GM23338 (cell line): Measurements from ENCODE around the gene NAALADL2.

ENCODE experiments used
- CREB1 ChIP-seq: fragments of 250-450 bp; sonication (Bioruptor Pico); IDR thresholded peaks from 2 replicates; pipeline ENCODE4 v1.5.0; 2020; ENCODE audit warnings: low read depth, mild to moderate bottlenecking, moderate library complexity
- EZH2 ChIP-seq: fragments of 200-600 bp; sonication (generic); IDR thresholded peaks from one replicate; pipeline ENCODE4 v1.8.0; 2017; ENCODE audit warnings: antibody characterized with exemption, mild to moderate bottlenecking, low read depth; ENCODE audit not compliant: unreplicated experiment
- EZH2phosphoT487 ChIP-seq: fragments of 200-600 bp; sonication (generic); IDR thresholded peaks from one replicate; pipeline ENCODE4 v1.8.1; 2018; ENCODE audit warnings: antibody characterized with exemption; ENCODE audit not compliant: unreplicated experiment
- JUNB ChIP-seq: IDR thresholded peaks from one replicate; pipeline ENCODE4 v1.6.1; 2016; ENCODE audit warnings: antibody characterized with exemption; ENCODE audit not compliant: unreplicated experiment
- NANOG ChIP-seq: IDR thresholded peaks from 2 replicates; pipeline ENCODE4 v1.6.1; 2016; ENCODE audit warnings: antibody characterized with exemption, borderline replicate concordance
- POLR2AphosphoS5 ChIP-seq: IDR thresholded peaks from 2 replicates; pipeline ENCODE4 v1.6.1; 2016; ENCODE audit warnings: antibody characterized with exemption, low read depth
- STAT1 ChIP-seq: IDR thresholded peaks from one replicate; pipeline ENCODE4 v1.6.1; 2016; ENCODE audit warnings: antibody characterized with exemption; ENCODE audit not compliant: unreplicated experiment
- ZNF331 ChIP-seq: fragments of 250-450 bp; sonication (Bioruptor Pico); IDR thresholded peaks from 2 replicates; pipeline ENCODE4 v1.5.0; 2020; ENCODE audit warnings: low read depth, mild to moderate bottlenecking, moderate library complexity
- TF ChIP-seq, protein P1 (sequence below), 2 experiments: fragments of 200-600 bp in 1 of 2; sonication (generic) in 1 of 2; conservative IDR thresholded peaks; 2 replicates each; pipeline versions ENCODE4 v1.5.1 to v1.6.1; 2016 to 2017; ENCODE audit warnings: antibody characterized with exemption in 2 of 2, low read depth in 2 of 2, mild to moderate bottlenecking in 2 of 2, moderate library complexity in 1 of 2
- TF ChIP-seq, protein P2 (sequence below): IDR thresholded peaks from one replicate; pipeline ENCODE4 v1.6.1; 2018; ENCODE audit warnings: antibody characterized with exemption; ENCODE audit not compliant: unreplicated experiment
- TF ChIP-seq, protein P3 (sequence below): IDR thresholded peaks from 2 replicates; pipeline ENCODE4 v1.6.1; 2016; ENCODE audit warnings: antibody characterized with exemption

DNA sequence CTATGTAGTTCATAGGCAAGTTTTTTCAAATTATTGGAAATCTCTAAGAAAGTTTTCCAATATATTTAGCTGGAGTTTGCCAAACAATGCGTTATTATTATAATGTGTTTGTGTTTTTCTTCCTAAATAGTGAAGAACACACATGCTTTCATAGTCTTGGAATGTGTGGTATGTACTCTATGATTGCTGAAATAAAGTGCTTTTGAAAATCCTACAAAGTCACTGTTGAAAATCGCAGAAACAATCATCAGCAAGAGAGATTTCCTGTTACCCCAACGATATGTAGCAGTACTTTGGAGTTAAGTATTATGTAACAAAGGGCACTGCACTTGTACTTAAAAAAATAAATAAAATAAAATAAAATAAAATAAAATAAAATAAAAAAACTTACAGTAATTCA lies 796.2 kb downstream of the NAALADL2 start:
- TF ChIP-seq EZH2: no peak
- no peak for TF ChIP-seq CREB1 (CRISPR knock-in tag)
- TF ChIP-seq, protein P1, sequence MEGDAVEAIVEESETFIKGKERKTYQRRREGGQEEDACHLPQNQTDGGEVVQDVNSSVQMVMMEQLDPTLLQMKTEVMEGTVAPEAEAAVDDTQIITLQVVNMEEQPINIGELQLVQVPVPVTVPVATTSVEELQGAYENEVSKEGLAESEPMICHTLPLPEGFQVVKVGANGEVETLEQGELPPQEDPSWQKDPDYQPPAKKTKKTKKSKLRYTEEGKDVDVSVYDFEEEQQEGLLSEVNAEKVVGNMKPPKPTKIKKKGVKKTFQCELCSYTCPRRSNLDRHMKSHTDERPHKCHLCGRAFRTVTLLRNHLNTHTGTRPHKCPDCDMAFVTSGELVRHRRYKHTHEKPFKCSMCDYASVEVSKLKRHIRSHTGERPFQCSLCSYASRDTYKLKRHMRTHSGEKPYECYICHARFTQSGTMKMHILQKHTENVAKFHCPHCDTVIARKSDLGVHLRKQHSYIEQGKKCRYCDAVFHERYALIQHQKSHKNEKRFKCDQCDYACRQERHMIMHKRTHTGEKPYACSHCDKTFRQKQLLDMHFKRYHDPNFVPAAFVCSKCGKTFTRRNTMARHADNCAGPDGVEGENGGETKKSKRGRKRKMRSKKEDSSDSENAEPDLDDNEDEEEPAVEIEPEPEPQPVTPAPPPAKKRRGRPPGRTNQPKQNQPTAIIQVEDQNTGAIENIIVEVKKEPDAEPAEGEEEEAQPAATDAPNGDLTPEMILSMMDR (conservative IDR thresholded peaks at IDR 0.05; ENCODE audit: low read depth in 2 of 2): no peak
- TF ChIP-seq POLR2AphosphoS5: no peak
- TF ChIP-seq, protein P2, sequence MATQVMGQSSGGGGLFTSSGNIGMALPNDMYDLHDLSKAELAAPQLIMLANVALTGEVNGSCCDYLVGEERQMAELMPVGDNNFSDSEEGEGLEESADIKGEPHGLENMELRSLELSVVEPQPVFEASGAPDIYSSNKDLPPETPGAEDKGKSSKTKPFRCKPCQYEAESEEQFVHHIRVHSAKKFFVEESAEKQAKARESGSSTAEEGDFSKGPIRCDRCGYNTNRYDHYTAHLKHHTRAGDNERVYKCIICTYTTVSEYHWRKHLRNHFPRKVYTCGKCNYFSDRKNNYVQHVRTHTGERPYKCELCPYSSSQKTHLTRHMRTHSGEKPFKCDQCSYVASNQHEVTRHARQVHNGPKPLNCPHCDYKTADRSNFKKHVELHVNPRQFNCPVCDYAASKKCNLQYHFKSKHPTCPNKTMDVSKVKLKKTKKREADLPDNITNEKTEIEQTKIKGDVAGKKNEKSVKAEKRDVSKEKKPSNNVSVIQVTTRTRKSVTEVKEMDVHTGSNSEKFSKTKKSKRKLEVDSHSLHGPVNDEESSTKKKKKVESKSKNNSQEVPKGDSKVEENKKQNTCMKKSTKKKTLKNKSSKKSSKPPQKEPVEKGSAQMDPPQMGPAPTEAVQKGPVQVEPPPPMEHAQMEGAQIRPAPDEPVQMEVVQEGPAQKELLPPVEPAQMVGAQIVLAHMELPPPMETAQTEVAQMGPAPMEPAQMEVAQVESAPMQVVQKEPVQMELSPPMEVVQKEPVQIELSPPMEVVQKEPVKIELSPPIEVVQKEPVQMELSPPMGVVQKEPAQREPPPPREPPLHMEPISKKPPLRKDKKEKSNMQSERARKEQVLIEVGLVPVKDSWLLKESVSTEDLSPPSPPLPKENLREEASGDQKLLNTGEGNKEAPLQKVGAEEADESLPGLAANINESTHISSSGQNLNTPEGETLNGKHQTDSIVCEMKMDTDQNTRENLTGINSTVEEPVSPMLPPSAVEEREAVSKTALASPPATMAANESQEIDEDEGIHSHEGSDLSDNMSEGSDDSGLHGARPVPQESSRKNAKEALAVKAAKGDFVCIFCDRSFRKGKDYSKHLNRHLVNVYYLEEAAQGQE: no peak
- TF ChIP-seq NANOG: no peak
- no peak for TF ChIP-seq STAT1
- TF ChIP-seq, protein P3, sequence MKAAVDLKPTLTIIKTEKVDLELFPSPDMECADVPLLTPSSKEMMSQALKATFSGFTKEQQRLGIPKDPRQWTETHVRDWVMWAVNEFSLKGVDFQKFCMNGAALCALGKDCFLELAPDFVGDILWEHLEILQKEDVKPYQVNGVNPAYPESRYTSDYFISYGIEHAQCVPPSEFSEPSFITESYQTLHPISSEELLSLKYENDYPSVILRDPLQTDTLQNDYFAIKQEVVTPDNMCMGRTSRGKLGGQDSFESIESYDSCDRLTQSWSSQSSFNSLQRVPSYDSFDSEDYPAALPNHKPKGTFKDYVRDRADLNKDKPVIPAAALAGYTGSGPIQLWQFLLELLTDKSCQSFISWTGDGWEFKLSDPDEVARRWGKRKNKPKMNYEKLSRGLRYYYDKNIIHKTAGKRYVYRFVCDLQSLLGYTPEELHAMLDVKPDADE: no peak
- TF ChIP-seq EZH2phosphoT487: no peak
- TF ChIP-seq JUNB: no peak
- no peak for TF ChIP-seq ZNF331 (CRISPR knock-in tag)
